T-cell (primary cell): ENCODE measurements around the gene IQSEC1. TPM values are rescaled to one million over a fixed set of nuclear protein-coding genes. Genes with fewer than 3 reads are reported as not detected.

Source experiments
- ATAC-seq, 4 experiments: fragments of 200-7000 bp in 3 of 4; fragments of 150-1000 bp in 1 of 4; cut with Tn5 transposase; replicated peaks in 1 of 4; 1 replicate in 3 of 4; 2 replicates in 1 of 4; pipeline ENCODE4 v1.10.0; 2021; ENCODE audit warnings: moderate library complexity in 3 of 4, mild to moderate bottlenecking in 2 of 4, moderate number of reproducible peaks in 1 of 4
- CTCF ChIA-PET, 2 donors: fragments of 300-600 bp; sonication (Branson Sonifier 250); formaldehyde crosslinking; loops; one replicate each; lab custom pipeline; 2022; ENCODE audit warnings: antibody characterized with exemption in 2 of 2; lab: Charles Lee
- POLR2A ChIA-PET, 2 donors: fragments of 300-600 bp; sonication (Branson Sonifier 250); formaldehyde crosslinking; loops; one replicate each; lab custom pipeline; 2022; ENCODE audit warnings: antibody characterized with exemption in 2 of 2; lab: Charles Lee
- DNase-seq, 35 experiments: peaks; one replicate each; pipeline versions ENCODE4 v3.0.0 to v3.0.0-alpha.2; 2013 to 2023
- H3K27ac ChIP-seq: one replicate; pipeline ENCODE4 v1.5.1; 2013; ENCODE audit warnings: low read length
- H3K27me3 ChIP-seq, 2 experiments: replicated peaks in 1 of 2; 1 replicate in 1 of 2; 2 replicates in 1 of 2; pipeline versions ENCODE4 v1.6.1 to v1.7.0; 2013; ENCODE audit warnings: low read length in 1 of 2, mixed read lengths in 1 of 2; ENCODE audit not compliant: control insufficient read depth in 2 of 2, insufficient read depth in 2 of 2; ENCODE audit errors: extremely low read depth in 1 of 2
- H3K36me3 ChIP-seq, 2 donors: 1 replicate in 1 of 2; 2 replicates in 1 of 2; pipeline versions ENCODE4 v1.6.1 to v1.7.0; 2013; ENCODE audit warnings: low read length in 1 of 2; ENCODE audit not compliant: control insufficient read depth in 2 of 2, insufficient read depth in 1 of 2; ENCODE audit errors: extremely low read depth in 1 of 2
- H3K4me1 ChIP-seq, 2 experiments: 1 replicate in 1 of 2; 2 replicates in 1 of 2; pipeline versions ENCODE4 v1.6.1 to v1.7.0; 2013; ENCODE audit warnings: low read length in 2 of 2, mixed read lengths in 1 of 2; ENCODE audit not compliant: insufficient read depth in 2 of 2, control insufficient read depth in 1 of 2; ENCODE audit errors: extremely low read depth in 1 of 2
- H3K4me3 ChIP-seq, 2 donors: 1 replicate in 1 of 2; 2 replicates in 1 of 2; pipeline versions ENCODE4 v1.5.1 to v1.7.0; 2013; ENCODE audit warnings: mild to moderate bottlenecking in 2 of 2, low read length in 1 of 2, moderate library complexity in 1 of 2; ENCODE audit not compliant: control insufficient read depth in 1 of 2; ENCODE audit errors: extremely low read depth in 1 of 2
- H3K9me3 ChIP-seq: 2 replicates; pipeline ENCODE4 v1.7.0; 2013
- H3K27ac Mint-ChIP-seq, 2 donors: one replicate each; pipeline ENCODE4 v1.8.0; 2020 to 2021; ENCODE audit warnings: mild to moderate bottlenecking in 2 of 2, mixed read lengths in 2 of 2
- H3K27me3 Mint-ChIP-seq, 2 donors: one replicate each; pipeline ENCODE4 v1.8.0; 2021 to 2022; ENCODE audit warnings: mixed read lengths in 2 of 2
- H3K36me3 Mint-ChIP-seq: one replicate; pipeline ENCODE4 v1.8.0; 2021; ENCODE audit warnings: mixed read lengths
- H3K4me1 Mint-ChIP-seq, 3 donors: one replicate each; pipeline ENCODE4 v1.8.0; 2020 to 2022; ENCODE audit warnings: mixed read lengths in 3 of 3, mild to moderate bottlenecking in 1 of 3
- H3K4me3 Mint-ChIP-seq, 3 donors: one replicate each; pipeline ENCODE4 v1.8.0; 2020 to 2022; ENCODE audit warnings: mild to moderate bottlenecking in 3 of 3, mixed read lengths in 3 of 3, moderate library complexity in 3 of 3
- H3K9me3 Mint-ChIP-seq, 3 donors: one replicate each; pipeline ENCODE4 v1.8.0; 2020 to 2022; ENCODE audit warnings: mixed read lengths in 3 of 3
- WGBS: methylation state at CpG from one replicate; pipeline ENCODE4 v1.1.5; 2013; ENCODE audit warnings: missing lambda C conversion rate; ENCODE audit not compliant: insufficient coverage; 5-methylcytosine and 5-hydroxymethylcytosine counted together
- total RNA-seq, 35 experiments: library from RNA in 6 of 35; stranded (reverse) in 6 of 35; fragments of 120-200 nt in 1 of 35; gene quantifications; one replicate each; pipeline versions ENCODE4 v1.2.1 to v1.2.4 and lab custom pipeline; 2013 to 2026

IQSEC1 gene
- total RNA-seq, 5 donors from 2014 or later (not counting 1 experiment from before 2014, with no cell fraction given) = 73.7 to 113 (median 86.9) TPM

DNA sequence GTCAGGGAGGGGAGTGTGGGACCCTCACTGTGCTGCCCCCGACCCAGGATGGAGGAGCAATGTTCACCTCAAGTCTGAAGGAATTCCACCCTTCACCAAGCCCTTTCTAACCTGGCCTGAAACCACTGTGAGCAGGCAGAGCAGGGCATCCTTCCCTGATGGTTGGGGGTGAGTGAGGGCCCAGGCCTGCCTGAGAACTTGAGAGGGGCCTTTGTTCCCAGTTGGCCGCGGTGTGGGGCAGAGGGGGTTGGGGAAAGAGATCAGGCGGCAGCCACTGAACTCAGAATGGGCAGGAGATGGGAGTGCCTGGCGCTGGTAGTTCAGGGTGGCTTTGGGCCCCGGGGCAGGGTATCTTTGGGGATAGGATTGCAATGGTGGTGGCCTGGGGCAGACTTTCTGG is 128.4 kb downstream of the IQSEC1 start:
- H3K27me3 Mint-ChIP-seq = no peaks in the 10 kb centered on the region
- DNase-seq (no peak), ATAC-seq (no peak)
- Histone ChIP-seq H3K4me1 (peaks cover 0 to 53% of the 10 kb centered on the region in 2 experiments), H3K27ac (no peak overlapping the region), H3K27me3 (no peaks in the 10 kb centered on the region), H3K9me3 (no peaks in the 10 kb centered on the region), H3K36me3 (peaks cover 9 to 40% of the 10 kb centered on the region in 2 donors), H3K4me3 (no peak overlapping the region)
- peaks cover 37 to 42% (median 41%) of the 10 kb centered on the region in 3 donors for H3K4me1 Mint-ChIP-seq
- H3K9me3 Mint-ChIP-seq = no peaks in the 10 kb centered on the region
- ChIA-PET CTCF (no interaction called here), POLR2A (interaction anchor here in 1 of 2 donors (0.6 kb wide), 1 partner anchor 21 kb away, joined by 3 read pairs; no protein-coding TSS in a partner anchor)
- no peak overlapping the region for H3K4me3 Mint-ChIP-seq
- H3K27ac Mint-ChIP-seq = no peak overlapping the region
- 98% methylated on average over 5 of the region's 6 CpGs for WGBS
- peaks cover 4% of the 10 kb centered on the region for H3K36me3 Mint-ChIP-seq

DNA sequence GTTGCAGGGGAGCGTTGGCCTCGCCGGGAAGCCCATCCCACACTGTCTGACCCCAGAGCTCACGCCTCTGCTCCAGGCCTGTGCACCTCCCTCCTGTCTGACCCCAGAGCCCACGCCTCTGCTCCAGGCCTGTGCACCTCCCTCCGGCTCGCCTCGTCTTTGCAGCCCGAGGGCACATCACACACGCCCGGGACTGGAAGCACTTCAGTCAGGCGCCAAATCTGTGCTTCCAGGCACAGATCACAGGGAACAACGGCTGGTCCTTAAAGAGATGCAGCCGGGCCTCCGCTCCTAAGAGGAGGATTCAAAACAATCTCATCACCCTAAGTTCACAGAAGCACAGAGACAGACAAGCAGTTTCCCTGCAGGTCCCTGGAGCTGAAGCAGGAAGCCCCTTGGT is 128.8 kb downstream of the IQSEC1 start:
- ChIA-PET POLR2A (no interaction called here), CTCF (no interaction called here)
- peak overlapping the region in 1 of 2 donors; percentile 22 for H3K27ac Mint-ChIP-seq
- ATAC-seq (no peak), DNase-seq (no peak)
- Histone ChIP-seq H3K27me3 (no peaks in the 10 kb centered on the region), H3K27ac (no peak overlapping the region), H3K4me1 (peaks cover 0 to 49% of the 10 kb centered on the region in 2 experiments), H3K9me3 (no peaks in the 10 kb centered on the region), H3K36me3 (peaks cover 9 to 44% of the 10 kb centered on the region in 2 donors), H3K4me3 (no peak overlapping the region)
- H3K9me3 Mint-ChIP-seq = no peaks in the 10 kb centered on the region
- H3K4me3 Mint-ChIP-seq = no peak overlapping the region
- H3K4me1 Mint-ChIP-seq = peaks cover 33 to 37% (median 37%) of the 10 kb centered on the region in 3 donors
- no peaks in the 10 kb centered on the region for H3K27me3 Mint-ChIP-seq
- peaks cover 9% of the 10 kb centered on the region for H3K36me3 Mint-ChIP-seq
- whole genome bisulfite sequencing = 97% methylated on average over 15 of the region's 15 CpGs

DNA sequence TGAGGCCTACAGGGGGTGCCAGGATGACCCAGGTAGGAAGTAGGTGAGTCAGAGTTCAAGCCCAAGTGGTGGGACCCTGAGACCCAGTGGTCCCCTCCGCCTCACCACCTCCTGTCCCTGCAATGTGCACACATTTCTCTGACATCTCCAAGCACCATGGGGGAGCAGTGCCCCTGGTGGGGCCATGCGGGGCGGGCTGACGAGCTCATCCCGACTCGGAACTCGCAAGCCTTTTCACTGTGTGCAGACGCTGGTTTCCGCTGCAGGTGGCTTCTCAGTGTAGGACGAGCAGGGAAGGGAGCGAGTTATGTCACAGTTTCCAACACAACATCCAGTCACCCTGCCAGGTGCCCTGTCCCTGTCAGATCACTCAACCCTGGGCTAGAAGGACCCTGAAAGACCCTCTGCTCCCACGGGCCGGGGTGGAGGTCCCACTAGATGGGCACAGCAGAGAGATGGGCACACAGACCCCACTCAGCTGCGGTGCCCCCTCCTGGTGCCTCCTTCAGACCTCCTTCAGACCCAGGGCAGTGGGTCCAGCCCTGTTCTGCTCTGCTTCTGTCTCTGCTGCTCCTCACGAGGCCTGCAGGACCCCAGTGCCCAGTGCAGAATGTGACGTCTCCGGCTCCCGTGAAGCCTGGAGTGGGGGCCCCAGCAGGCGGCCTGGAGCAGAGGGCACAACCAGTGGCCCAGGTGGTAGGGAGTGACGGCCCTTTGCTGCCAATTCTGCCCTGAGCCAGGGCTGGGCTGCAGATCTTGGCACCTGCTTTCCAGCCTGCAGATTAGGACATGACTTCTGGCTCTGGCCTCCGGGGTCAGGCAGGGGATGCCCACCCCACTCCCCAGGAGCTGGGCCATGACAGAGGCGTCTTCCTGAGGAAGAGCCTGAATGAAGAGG is 129.9 kb downstream of the IQSEC1 start:
- Mint-ChIP-seq H3K4me1 (peaks cover 23 to 27% (median 27%) of the 10 kb centered on the region in 3 donors), H3K9me3 (no peaks in the 10 kb centered on the region), H3K36me3 (peaks cover 12% of the 10 kb centered on the region), H3K27ac (no peak overlapping the region), H3K4me3 (no peak overlapping the region), H3K27me3 (no peaks in the 10 kb centered on the region)
- no peak for ATAC-seq
- Histone ChIP-seq H3K4me1 (peaks cover 0 to 39% of the 10 kb centered on the region in 2 experiments), H3K9me3 (no peaks in the 10 kb centered on the region), H3K36me3 (peaks cover 16 to 55% of the 10 kb centered on the region in 2 donors), H3K4me3 (no peak overlapping the region), H3K27me3 (no peaks in the 10 kb centered on the region), H3K27ac (no peak overlapping the region)
- DNase-seq = no peak
- CTCF ChIA-PET = no interaction called here
- POLR2A ChIA-PET = no interaction called here
- WGBS = 95% methylated on average over 17 of the region's 22 CpGs

DNA sequence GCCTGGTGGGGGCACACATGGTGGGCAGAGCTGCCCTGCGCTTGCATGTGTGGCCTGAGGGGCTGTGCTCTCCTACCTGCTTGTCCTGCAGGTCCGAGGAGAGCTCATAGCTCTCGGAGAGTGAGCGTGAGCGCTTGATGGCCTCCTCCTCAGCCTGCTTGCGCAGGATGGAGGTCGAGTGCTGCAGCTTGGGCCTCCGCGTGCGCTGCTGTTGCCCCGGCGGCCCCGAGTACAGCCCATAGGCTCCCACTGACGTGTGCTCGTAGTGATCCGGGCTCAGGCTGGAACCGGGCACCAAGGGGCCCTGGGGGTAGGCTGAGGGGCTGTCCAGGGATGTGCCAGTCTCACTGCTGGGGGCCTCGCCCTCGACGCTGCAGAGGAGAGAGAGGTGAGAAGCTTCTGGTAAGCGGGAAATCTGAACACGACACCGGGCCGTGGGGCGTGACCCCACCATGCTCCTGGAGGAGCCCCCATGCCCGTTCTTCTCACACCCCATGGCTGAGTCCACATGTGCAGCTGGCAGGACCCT is 131.7 kb downstream of the IQSEC1 start:
- ATAC-seq (no peak), DNase-seq (no peak)
- Histone ChIP-seq H3K4me1 (peaks cover 0 to 21% of the 10 kb centered on the region in 2 experiments), H3K36me3 (peaks cover 18 to 69% of the 10 kb centered on the region in 2 donors), H3K27me3 (no peaks in the 10 kb centered on the region), H3K9me3 (no peaks in the 10 kb centered on the region), H3K27ac (no peak overlapping the region), H3K4me3 (no peak overlapping the region)
- CTCF ChIA-PET = no interaction called here
- H3K36me3 Mint-ChIP-seq = peaks cover 12% of the 10 kb centered on the region
- WGBS = 96% methylated on average over 22 of the region's 26 CpGs
- H3K27ac Mint-ChIP-seq = no peak overlapping the region
- H3K27me3 Mint-ChIP-seq = no peaks in the 10 kb centered on the region
- no peak overlapping the region for H3K4me3 Mint-ChIP-seq
- H3K4me1 Mint-ChIP-seq = peaks cover 7 to 10% (median 10%) of the 10 kb centered on the region in 3 donors
- no peaks in the 10 kb centered on the region for H3K9me3 Mint-ChIP-seq
- POLR2A ChIA-PET = no interaction called here

DNA sequence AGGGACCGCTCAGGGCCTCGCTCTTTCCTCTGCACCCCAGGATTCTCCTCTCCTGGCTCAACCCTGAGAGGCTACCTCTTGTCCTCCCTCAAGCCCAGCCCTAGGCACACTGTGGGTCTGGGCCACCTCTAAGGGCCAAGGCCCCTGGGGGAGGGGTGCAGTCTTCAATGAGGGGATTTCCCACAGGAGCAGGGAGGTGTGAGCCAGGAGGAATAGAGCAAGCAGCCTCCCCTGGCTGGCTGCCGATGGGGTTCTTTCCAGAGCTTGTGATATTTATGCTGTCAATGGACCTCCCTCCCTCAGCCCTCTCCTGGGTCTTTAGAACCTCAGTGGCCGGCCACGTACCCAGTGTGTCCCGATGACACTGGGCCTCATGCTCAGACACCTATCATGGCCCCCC is 132.4 kb downstream of the IQSEC1 start:
- peaks cover 12% of the 10 kb centered on the region for H3K36me3 Mint-ChIP-seq
- no peak for DNase-seq
- H3K27me3 Mint-ChIP-seq = no peaks in the 10 kb centered on the region
- ChIA-PET POLR2A (no interaction called here), CTCF (no interaction called here)
- no peak overlapping the region for H3K27ac Mint-ChIP-seq
- no peak overlapping the region for H3K27ac ChIP-seq
- no peaks in the 10 kb centered on the region for H3K9me3 ChIP-seq
- H3K27me3 ChIP-seq = no peaks in the 10 kb centered on the region
- H3K4me1 ChIP-seq = peaks cover 0 to 17% of the 10 kb centered on the region in 2 experiments
- peaks cover 25 to 73% of the 10 kb centered on the region in 2 donors for H3K36me3 ChIP-seq
- H3K9me3 Mint-ChIP-seq = no peaks in the 10 kb centered on the region
- no peak overlapping the region for H3K4me3 ChIP-seq
- no peak overlapping the region for H3K4me3 Mint-ChIP-seq
- peaks cover 1 to 4% (median 4%) of the 10 kb centered on the region in 3 donors for H3K4me1 Mint-ChIP-seq
- ATAC-seq = no peak
- whole genome bisulfite sequencing = 95% methylated on average over 3 of the region's 6 CpGs

DNA sequence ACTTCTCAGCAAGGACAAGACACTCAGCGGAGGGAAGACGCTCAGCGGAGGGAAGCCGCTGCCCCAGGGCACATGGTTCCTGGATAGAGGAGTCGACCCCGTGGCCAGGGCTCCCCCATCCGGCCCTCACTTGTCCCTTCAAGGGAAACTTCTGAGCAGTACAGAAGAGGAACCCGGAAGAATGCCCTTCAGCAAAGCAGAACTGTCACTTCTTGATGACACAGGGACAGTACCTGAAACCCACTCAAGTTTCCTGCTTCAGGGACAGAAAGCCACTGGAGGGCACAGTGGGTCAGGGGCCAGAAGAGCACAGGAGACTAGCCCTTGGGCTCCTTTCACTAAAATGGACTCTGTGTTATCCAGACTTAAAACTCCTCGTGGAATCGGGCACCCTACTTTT is 134.1 kb downstream of the IQSEC1 start:
- peaks cover 0 to 14% of the 10 kb centered on the region in 2 experiments for H3K4me1 ChIP-seq
- H3K27me3 ChIP-seq = no peaks in the 10 kb centered on the region
- ATAC-seq = no peak
- H3K9me3 ChIP-seq = no peaks in the 10 kb centered on the region
- no peak for DNase-seq
- peaks cover 16% of the 10 kb centered on the region for H3K36me3 Mint-ChIP-seq
- H3K27ac Mint-ChIP-seq = peak overlapping the region in 1 of 2 donors; percentile 15
- peaks cover 32 to 82% of the 10 kb centered on the region in 2 donors for H3K36me3 ChIP-seq
- CTCF ChIA-PET = no interaction called here
- no peak overlapping the region for H3K4me3 ChIP-seq
- no peaks in the 10 kb centered on the region for H3K9me3 Mint-ChIP-seq
- 97% methylated on average over 10 of the region's 10 CpGs for WGBS
- no peaks in the 10 kb centered on the region for H3K27me3 Mint-ChIP-seq
- POLR2A ChIA-PET = interaction anchor here in 1 of 2 donors (0.6 kb wide), 1 partner anchor 547 kb away, joined by 7 read pairs; no protein-coding TSS in a partner anchor
- no peak overlapping the region for H3K27ac ChIP-seq
- H3K4me3 Mint-ChIP-seq = no peak overlapping the region
- H3K4me1 Mint-ChIP-seq = peaks cover 0 to 3% (median 2%) of the 10 kb centered on the region in 3 donors
